ENCODE data around the gene CDKN2D.

Gene CDKN2D

DNA sequence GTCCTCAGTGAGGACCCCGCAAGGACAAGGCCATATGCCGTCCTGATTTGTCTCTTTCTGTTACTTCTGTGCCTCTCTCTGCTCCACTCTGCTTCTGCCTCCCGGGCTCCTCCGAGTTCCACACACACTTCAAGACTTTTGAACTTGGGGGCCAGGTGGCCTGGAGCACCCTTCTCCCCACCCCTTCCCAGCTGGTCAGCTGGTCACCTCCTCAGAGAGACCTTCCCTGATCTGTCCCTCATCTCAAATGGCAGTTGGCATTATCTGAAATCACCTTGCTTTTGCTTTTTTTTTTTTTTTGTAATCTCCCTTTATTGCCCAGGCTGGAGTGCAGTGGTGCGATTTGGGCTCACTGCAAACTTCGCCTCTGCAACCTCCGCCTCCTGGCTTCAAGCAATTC lies 49.4 kb downstream of the CDKN2D start:
- DNase-seq = no peak

DNA sequence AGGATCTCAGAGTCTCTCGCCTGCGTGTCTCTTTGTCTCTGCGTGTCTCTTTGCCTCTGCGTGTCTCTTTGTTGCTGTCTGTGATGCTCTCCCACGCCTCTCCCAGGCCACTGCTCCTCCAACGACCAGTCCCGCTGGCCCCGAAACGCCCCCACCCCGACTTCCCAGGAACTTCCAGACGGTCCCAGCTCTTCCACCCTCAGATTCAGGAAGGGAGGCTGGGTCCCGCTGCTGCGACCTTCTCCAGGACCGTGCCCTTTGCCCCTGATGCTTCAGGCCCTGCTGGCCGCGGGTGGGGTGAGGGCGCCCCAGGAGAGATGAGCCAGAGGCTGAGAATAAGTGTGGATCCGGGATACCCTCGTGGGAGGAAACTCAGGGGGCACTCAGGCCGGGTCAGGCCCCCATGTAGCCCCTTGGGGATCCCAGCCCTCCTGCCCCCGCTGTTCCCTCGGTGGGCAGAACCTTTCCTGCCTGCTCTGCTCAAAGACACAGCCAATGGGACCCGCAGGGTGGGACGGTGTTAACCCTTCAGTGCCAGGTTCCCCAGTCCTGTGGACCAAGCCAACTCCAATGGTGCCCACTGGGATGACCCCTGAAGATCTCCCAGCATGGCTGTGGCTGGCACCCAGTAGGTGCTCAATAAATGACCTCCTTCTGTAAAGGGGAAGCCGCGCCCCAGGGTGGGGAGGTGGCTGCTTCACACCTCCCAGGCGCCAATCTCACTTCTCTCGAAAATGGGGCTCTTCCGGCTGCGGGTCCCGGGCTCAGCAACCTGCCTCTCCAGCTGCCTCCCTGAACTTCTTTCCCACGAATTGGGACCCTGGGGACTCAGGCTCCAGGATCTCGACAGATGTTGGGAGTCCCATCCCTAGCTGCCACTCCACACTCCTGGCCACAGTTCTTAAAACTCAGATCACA lies 50.1 kb downstream of the CDKN2D start:
- DNase-seq = no peak

- DNase-seq = no peak
Measured at GRCh38 chr19:10517760-10518443, 50.9 kb downstream of the CDKN2D start.

DNA sequence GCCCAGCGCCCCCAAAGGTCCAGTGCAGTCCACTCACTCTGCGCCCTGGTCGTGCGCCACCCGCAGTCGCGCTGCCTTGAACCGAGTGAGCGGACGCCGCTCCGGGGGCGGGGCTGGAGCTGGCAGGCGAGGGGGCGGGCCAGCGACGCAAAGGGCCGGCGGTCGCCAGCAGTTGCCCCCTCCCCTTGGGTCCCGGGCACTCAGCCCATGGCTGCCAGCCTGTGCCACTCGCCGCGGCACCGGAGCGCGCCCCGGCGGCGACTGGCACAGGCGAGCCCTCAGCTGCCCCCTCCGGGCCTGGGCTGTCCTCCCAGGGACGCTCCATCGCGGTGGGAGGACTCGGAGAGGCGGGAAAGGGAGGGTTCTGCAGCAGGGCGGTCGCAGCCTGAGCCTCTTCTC lies 51.4 kb downstream of the CDKN2D start, which contains the start of gene S1PR5:
TSS of gene S1PR5 (minus strand) at position 87 of the 399 bp plus-strand sequence. CDS start 2,436 bp downstream, outside the sequence.
- no peak for DNase-seq

- no peak for DNase-seq
Measured at GRCh38 chr19:10516671-10517286, 52.0 kb downstream of the CDKN2D start.
